Stimulated activated CD8-positive, alpha-beta memory T cell treated with anti-CD3 and anti-CD28 coated beads, Interleukin-12 subunit alpha, Interleukin-12 subunit beta, amount 100 ng/mL, for 4 hours (primary cell): ENCODE measurements around the gene LCOR.
"Not testable (repeated sequence)": the region's sequence is repeated elsewhere in the genome, so short reads cannot be mapped to it uniquely, and the experiment has no call there.

Experiments
- DNase-seq: peaks from one replicate; pipeline ENCODE4 v3.0.0-alpha.2; 2020; ENCODE audit warnings: low read depth

LCOR gene

DNA sequence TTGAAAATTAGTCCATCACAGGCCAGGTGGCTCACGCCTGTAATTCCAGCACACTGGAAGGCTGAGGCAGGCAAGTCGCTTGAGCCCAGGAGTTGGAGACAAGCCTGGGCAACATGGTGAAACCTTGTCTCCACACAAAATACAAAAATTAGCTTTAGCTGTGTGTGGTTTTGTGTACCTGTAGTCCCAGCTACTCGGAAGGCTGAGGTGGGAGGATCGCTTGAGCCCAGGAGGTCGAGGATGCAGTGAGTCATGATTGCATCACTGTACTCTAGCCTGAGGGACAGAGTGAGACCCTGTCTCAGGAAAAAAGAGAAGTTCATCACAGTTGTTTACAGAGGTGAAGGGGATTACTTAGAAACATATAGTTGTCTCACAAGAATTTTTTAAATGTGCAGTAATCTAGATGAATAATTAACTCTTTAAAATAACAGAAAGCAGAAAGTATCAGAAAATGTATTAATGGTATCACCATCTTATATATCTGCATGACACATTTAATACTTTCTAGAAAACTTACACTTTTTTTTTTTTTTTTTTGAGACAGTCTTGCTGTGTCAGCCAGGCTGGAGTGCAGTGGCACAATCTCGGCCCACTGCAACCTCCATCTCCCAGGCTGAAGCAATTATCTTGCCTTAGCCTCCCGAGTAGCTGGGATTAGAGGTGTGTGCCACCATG is 8.9 kb downstream of the LCOR start:
- no peak for DNase-seq

DNA sequence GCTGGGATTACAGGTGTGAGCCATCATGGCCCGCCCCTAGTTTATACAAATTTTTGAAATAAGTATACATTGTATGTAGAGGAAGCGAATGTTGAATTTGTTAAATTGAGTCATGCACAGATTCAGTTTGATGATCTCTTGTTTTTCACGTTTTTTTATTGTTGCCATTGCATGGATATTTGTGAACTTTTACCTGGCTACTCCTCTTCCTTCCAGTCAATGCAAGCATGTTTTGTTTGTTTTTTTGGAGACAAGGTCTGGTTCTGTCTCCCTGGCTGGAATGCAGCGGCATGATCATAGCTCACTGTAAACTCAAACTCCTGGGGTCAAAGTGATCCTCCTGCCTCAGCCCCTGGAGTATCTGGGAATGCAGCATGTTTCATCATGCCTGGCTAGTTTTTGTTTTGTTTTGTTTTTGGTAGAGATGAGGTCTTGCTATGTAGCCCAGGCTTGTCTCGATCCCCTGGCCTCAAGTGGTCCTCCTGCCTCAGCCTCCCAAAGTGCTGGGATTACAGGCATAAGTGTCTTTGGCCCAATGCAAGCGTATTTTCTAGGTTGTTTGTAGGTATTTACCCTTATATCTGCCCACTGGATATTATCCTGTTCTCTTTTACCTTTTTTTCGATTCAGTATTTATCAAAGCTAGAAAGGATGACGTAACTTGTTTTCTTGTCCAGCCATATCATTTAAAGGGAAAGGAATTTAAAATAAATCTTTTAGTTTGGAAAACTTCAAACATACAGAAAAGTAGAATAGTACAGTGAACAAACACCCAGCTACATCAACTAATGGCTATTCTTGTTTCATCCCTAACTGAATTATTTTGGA is 11.0 kb downstream of the LCOR start:
- no peak for DNase-seq

DNA sequence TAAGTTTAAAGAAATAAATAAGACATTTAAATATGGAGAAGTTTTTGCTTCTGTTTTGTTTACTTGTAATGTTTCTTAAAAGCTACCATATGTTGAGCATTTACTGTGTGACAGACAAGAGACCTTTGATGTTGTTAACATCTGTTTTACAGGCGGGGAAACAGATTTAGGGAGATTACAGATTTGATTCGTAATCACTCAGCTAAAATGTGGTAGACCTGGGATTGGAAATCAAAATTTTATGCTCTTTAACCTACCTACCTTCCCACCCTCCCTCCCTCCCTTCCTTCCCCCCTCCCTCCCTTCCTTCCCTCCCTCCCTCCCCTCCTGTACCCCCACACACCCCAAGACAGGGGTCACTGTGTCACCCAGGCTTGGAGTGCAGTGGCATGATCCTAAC is 11.7 kb downstream of the LCOR start:
- DNase-seq, result no peak

DNA sequence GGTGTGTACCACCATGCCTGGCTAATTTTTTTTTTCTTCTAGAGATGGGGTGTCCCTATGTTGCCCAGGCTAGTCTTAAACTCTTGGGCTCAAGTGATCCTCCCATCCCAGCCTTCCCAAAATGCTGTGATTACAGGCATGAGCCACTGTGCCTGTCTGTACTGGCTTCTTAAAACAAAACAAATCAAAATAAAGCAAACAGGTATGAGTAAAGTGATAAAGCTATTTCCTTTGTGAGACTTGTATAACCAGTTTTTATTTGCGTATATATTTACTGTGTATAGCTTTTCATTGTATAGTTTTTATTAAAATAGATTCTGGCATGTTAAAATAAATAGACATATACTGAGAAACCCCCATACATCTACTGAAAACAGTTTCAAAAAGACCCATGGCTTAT is 14.3 kb downstream of the LCOR start:
- no peak for DNase-seq

DNA sequence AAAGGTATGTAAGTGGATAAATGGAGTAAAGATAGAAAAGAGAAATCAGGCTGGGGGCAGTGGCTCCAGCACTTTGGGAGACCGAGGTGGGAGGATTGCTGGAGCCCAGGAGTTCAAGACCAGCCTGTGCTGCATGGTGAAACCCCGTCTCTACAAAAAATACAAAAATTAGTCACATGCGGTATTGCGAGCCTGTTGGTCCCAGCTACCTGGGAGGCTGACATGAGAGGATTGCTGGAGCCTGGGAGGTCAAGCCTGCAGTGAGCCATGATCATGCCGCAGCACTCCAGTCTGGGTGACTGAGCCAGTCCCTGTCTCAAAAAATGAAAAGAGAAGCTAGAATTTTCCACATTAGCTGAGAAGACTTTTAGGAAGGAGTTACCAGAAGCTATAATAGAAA is 14.8 kb downstream of the LCOR start:
- no peak for DNase-seq

DNA sequence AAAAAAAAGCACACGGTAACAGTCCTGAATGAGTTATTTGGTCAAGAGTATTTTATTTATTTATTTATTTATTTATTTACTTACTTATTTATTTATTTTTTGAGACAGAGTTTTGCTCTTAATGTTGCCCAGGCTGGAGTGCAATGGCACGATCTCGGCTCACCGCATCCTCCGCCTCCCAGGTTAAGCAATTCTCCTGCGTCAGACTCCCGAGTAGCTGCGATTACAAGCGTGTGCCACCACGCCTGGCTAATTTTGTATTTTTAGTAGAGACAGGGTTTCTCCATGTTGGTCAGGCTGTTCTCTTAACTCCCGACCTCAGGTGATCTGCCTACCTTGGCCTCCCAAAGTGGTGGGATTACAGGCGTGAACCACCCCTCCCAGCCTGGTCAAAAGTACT is 15.3 kb downstream of the LCOR start:
- DNase-seq, result not testable (repeated sequence)

DNA sequence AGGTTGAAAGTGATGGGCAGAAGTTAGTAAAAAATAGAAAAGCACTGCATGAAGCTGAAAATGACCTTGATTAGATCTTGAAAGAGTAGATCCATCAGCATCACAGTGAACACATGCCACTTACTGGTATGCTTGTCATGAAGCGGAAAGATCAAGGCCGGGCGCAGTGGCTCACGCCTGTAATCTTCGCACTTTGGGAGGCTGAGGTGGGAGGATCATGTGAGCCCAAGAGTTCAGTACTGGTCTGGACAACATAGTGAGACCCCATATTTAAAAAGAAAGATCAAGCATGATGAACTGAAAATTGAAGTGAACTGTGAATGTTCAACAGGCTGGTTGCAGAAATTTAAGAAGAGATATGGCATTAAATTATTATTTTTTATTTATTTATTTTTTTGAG is 18.0 kb downstream of the LCOR start:
- no peak for DNase-seq

DNA sequence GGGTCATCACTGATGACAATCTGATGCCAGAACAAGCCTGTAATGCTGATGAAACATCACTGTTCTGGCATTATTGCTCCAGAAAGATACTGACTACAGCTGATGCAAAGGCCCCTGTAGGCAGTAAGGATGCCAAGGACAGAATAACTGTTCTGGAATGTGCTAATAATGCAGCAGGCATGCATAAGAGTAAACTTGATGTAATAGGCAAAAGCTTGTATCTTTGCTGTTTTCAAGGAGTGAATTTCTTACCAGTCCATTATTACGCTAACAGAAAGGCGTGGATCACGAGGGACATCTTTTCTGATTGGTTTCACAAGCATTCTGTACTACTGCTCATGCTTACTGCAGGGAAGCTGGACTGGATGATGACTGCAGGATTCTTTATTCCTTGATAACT is 18.7 kb downstream of the LCOR start:
- DNase-seq, result no peak

DNA sequence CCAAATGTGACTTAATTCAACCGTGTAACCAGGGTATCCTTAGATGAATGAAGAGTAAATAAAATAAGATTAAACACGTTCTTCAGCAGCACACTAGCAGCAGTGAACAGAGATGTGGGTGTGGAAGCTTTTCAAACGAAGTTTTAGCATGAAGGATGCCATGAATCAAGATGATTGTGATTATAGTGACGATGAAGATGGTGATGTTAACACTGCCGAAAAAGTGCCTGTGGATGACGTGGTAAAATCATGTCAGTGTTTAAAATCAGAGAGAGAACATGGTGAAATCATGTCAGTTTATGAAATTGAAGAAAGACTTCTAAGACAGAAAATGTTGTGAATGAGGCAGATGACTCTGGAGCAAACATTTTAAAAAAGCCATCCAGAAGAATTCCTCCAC is 19.2 kb downstream of the LCOR start:
- DNase-seq, result no peak

DNA sequence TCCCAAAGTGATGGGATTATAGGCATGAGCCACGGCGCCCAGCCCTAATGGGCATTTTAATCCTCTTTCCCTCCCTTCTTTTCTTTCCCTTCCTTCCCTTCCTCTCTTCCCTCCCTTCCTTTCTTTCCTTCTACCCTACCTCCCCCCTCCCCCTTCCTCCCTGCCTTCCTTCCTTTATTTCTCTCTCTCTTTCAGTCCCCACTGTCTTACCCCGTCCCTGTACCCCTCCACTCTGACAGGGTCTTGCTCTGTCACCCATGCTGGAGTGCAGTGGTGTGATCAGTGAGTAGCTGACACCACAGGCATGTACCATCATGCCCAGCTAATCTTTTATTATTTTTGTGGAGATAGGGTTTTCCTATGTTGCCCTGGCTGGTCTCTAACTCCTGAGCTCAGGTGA is 24.2 kb downstream of the LCOR start:
- no peak for DNase-seq

DNA sequence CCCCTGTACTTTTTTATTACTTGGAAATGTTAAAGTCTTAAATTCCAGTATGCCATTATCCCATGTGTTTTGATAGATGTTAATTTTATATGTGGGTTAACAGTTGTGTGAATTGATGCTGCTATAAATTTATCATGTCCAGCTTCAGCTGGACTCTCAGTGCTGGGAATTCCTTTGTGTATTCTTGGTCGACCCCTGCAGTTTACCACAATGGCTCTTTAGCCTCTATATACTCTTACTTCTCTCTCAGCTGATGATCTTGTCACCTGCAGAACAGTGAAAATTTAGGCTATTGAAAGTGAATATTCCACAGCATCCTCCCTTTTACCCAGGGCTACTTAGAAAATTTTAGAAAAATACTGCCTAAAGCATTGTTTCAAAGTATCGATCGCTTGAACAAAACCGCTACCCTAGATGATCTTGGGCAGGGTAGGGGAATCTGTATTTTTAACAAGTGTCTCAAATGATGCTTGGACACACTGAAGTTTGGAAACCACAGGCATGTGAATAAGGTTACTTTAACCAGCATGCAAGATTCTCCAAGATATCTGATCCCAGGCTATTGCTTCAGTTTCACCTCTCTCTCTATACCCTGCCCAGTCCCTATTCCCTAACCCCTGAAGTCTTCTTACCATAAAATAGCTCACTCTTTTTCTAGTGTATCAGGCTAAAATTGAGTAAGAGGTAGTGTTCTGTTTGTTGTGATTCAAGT is 25.4 kb downstream of the LCOR start:
- no peak for DNase-seq

DNA sequence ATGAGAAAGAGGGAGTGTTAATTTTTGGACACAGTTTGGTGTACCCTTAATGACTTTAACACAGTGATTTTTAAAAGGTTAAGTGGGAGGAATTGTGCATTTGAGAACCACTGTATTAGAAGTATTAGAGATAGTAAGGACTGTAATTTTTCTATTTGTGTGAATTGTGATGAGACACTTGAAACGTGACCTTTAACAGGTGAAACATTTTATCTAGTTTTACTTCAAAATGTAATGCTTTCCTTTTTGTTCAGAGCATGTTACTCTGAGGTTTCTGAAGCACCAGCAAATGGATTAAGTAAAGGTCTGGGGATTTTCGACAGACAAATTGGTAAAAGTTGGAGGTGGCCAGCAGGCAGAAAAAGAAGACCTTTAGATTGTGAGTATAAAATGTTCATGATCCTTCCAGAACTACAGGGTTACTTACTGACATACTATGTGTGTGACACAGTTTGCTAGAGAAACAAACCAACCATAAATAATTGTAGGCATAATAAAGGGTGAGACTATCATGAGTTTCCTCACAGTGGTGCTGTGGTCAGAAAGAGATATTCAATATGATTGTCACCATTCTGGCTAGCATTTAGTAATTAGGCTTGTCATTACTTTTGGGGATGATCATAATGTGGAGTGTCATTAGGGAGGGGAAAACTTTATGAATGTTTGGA is 26.1 kb downstream of the LCOR start:
- DNase-seq, result no peak

DNA sequence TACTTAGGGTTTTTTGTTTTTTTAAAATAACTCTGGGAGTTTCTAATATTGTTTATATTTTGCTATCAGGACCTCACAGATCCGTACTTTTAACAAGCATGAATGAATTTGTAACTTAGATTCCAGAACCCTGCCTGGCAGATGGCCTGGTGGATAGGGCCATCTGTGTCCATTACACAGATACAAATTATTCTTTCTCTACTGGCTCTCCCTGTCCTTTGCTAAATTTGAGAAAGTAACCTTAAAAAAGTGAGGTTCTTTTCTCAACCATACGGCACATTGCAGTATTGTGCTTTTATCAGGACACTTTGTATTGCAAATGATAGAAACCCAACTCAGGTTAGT is 26.6 kb downstream of the LCOR start:
- DNase-seq, result no peak

DNA sequence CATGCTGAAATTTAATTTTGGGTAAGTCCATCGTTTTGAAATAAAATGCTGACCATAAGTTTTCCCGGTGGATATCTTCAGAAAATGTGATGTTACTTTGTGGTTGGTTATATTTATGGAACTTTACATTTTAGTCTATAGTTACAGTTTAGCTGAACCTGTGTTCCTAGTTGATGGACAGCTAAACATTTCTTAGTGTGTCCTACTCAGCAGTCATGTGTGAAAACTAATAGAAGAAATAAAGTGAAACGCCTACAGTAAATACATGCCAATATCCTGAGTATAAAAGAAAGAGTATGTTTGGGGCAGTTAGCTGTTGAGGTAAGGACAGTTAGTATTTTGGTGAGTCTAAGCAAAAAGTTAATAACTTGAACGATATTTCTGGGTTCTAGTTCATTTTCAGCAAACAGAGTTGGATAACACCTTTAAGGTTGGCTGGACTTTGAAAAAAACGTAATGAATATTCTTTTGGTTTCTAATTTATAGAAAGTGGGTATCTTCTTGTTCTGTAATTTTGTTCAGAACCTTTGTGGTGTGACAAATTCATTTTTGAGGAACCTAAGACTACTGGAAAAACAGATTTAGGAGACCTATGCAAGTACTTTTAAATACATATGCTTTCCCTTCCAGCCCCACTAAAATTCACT is 28.7 kb downstream of the LCOR start:
- no peak for DNase-seq

DNA sequence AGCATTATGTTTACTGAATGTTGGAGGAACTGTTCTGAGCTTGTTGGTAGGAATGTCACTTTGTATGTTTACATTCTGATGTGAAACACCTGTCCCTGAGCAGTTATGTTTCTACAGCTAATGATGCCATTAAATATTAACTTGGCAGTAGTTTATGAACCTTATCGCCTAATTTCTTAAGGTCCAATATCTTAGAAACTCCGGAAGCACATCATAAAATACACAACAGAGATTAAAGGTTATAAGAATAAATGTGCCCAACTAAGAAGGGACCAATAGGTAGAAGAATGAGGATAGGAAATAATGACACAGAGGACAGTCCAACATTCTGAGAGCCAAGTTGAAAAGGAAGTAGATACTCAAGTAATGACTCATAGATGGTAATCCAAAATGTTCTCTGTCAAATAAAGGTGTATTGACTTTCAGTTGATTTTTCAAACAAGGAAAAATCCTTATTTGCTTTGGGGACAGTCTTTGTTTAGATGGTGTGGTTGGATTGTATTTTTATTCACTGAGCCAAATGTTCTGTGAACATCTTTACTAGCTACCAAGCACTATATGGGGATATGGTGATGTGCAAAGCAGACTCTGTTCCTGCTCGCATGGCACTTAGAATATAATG is 31.9 kb downstream of the LCOR start:
- no peak for DNase-seq

DNA sequence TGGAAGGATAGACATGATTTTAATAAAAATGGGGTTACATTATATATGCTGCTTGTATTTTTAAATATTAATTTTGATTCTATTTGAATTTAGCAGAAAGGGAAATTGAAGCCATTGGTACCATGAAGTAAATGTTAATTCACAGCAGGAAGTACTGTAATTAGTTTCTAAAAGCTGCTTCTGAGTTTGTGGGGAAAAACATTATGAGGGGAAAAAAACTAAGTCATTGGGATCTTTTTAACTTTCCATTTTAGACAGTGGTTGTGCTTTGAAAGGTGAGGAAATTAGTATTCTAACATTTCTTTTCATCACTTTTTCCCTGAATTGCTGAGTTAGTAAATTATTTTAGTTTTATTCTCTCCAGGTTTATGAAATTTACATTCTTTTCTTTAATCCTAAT is 41.0 kb downstream of the LCOR start:
- no peak for DNase-seq

DNA sequence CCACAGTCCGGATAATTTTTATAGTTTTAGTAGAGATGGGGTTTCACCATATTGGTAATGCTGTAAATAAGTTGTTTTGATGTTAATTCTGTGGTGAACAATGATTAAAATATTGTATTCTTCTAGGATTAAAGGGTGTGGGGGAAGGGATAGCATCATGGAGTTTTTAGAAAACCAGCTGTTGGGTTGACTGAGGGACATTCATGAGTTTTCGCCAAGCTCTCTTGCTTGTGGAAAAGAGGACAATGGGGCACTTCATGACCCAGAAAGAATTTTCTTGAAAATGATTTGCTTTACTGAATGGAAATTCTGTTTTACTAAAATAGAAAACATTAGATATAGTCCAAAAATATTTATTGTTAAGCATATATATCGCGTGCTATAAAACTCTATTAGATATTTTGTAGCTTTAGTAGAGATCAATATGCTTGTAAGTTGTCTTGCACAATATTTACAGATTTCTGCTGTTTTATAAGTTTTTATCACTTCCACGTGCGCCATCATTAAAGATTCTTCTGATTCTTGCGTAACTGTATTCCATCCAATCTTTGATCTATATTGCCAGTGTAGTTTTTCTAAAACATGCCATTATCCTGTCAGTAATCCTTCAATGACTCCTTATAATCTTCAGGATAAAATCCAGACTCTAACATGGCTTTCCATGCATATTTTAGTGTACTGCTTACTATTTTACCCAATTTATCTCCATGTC is 41.8 kb downstream of the LCOR start:
- no peak for DNase-seq

DNA sequence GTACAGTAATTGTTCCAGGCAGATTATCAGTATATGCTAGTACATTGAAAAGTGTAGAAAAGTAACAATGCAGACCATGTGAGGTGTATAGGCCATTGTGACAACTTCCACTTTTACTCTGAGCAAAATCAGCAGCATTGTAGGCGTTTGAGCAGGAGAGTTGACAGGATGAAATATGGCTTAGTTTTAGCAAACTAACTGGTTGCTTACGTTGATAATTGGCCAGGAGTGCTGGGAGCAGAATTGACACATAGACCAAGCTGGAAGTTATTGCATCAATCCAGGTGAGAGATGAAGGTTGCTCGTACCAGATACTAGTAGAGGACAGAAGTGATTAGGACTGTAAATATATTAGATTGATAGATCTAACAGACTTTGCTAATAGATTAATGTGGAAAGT is 46.0 kb downstream of the LCOR start:
- DNase-seq, result no peak

DNA sequence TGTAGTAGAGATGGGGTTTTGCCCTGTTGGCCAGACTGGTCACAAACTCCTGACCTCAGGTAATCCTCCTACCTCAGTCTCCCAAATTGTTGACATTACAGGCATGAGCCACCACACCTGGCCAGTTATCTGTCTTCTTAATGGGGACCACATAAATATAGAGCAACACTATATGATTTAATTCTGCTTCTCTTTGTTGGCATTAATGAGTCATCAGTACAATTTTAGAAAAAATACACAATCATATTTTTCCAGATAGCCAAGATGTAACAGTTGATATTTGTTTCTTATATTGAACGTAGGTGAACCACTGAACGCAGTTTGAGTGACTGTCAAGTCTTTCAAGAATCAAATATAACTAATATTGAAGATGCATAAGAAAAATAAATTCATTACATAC is 48.5 kb downstream of the LCOR start:
- DNase-seq, result no peak

DNA sequence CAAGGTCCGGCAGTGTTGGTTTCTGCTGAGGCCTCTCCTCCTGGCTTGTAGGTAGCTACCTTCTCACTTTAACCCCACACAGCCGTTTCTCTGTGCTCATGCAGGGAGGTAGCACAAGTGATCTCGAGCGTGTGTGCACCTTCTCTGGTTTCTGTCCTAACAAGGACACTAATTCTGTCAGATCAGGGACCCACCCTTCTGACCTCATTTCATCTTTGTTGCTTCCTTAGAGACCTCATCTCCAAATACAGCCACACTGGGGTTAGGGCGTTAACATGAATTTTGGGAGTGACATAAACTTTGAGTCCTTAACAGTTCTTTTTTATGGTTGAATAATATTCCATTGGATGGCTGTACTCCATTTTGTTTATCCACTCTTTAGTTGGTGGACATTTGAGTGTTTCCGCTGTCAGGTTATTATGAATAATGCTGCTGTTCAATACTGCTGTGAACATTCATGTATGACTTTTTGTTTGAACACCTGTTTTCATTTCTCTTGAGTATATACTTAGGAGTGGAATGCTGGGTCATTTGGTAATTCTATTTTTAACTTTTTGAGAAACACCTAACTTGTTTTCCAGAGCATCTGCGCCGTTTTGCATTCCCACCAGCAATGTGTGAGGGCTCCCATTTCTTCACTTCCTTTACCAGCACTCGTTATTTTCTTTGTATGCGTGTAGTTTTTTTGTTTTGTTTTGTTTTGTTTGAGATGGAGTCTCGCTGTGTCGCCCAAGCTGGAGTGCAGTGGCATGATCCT is 57.5 kb downstream of the LCOR start:
- no peak for DNase-seq

DNA sequence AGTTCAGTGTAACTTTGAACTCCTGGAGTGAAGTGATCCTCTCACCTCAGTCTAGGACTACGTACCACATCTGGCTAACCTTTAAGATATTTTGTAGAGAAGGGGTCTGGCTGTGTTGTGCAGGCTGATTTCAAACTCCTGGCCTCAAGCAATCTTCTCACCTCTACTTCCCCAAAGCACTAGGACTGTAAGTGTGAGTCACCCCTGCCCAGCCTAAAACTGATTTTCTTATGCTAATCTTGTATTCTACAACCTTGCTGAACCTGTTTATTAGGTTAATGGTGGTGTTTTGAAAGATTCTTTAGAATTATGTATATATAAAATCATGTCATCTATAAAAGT is 58.0 kb downstream of the LCOR start:
- DNase-seq, result no peak
